GM12878 (cell line): ENCODE measurements around the gene ITPR3. TPM values are rescaled to one million over a fixed set of nuclear protein-coding genes. Genes with fewer than 3 reads are reported as not detected.

Experiments used
- ATF7 ChIP-seq: fragments of 450-650 bp; IDR thresholded peaks from 2 replicates; pipeline ENCODE4 v1.6.1; 2016; ENCODE audit warnings: low read depth, mild to moderate bottlenecking
- CBX5 ChIP-seq: sonication (generic); IDR thresholded peaks from 2 replicates; pipeline ENCODE4 v1.6.1; 2016; ENCODE audit warnings: low read depth, moderate library complexity, mild to moderate bottlenecking, inconsistent platforms
- CHD2 ChIP-seq: IDR thresholded peaks from 2 replicates; pipeline ENCODE4 v1.6.1; 2011; ENCODE audit warnings: low read depth, low read length, improper control_type of control experiment, borderline replicate concordance
- CREM ChIP-seq: IDR thresholded peaks from 2 replicates; pipeline ENCODE4 v1.6.1; 2014; ENCODE audit warnings: antibody characterized with exemption, low read depth
- DPF2 ChIP-seq: fragments of 450-650 bp; IDR thresholded peaks from 2 replicates; pipeline ENCODE4 v1.6.1; 2017; ENCODE audit warnings: mild to moderate bottlenecking
- EGR1 ChIP-seq, 2 experiments: IDR thresholded peaks; 1 replicate in 1 of 2; 2 replicates in 1 of 2; pipeline ENCODE4 v1.6.1; 2011 to 2012; ENCODE audit warnings: low read depth in 2 of 2, low read length in 2 of 2, borderline replicate concordance in 1 of 2, mild to moderate bottlenecking in 1 of 2, moderate library complexity in 1 of 2
- GATAD2B ChIP-seq: fragments of 450-650 bp; conservative IDR thresholded peaks from 2 replicates; pipeline ENCODE4 v1.6.1; 2017; ENCODE audit warnings: low read depth, mild to moderate bottlenecking, moderate library complexity
- IKZF1 ChIP-seq: fragments of 450-650 bp; conservative IDR thresholded peaks from 2 replicates; pipeline ENCODE4 v1.6.1; 2017; ENCODE audit warnings: antibody characterized with exemption, mild to moderate bottlenecking
- MTA3 ChIP-seq: IDR thresholded peaks from 2 replicates; pipeline ENCODE4 v1.6.1; 2012; ENCODE audit warnings: low read length, inconsistent platforms, borderline replicate concordance
- NBN ChIP-seq: fragments of 450-650 bp; IDR thresholded peaks from 2 replicates; pipeline ENCODE4 v1.6.1; 2016
- NRF1 ChIP-seq: conservative IDR thresholded peaks from 2 replicates; pipeline ENCODE4 v1.6.1; 2011; ENCODE audit warnings: mild to moderate bottlenecking, low read depth, low read length, improper control_type of control experiment
- PAX5 ChIP-seq: IDR thresholded peaks from 2 replicates; pipeline ENCODE4 v1.6.1; 2011; ENCODE audit warnings: low read depth, low read length, borderline replicate concordance
- RB1 ChIP-seq: fragments of 450-650 bp; formaldehyde crosslinking; IDR thresholded peaks from 2 replicates; pipeline ENCODE4 v1.6.1; 2017; ENCODE audit warnings: mild to moderate bottlenecking, borderline replicate concordance
- RUNX3 ChIP-seq: IDR thresholded peaks from 2 replicates; pipeline ENCODE4 v1.6.1; 2012; ENCODE audit warnings: low read length, inconsistent platforms
- SUPT20H ChIP-seq: IDR thresholded peaks from 2 replicates; pipeline ENCODE4 v1.6.1; 2011; ENCODE audit warnings: low read depth, mild to moderate bottlenecking, low read length, moderate library complexity, borderline replicate concordance; ENCODE audit not compliant: control insufficient read depth
- YBX1 ChIP-seq: fragments of 450-650 bp; IDR thresholded peaks from 2 replicates; pipeline ENCODE4 v1.6.1; 2016; ENCODE audit warnings: antibody characterized with exemption
- YY1 ChIP-seq: IDR thresholded peaks from 2 replicates; pipeline ENCODE4 v1.6.1; 2011; ENCODE audit warnings: low read depth, mild to moderate bottlenecking, low read length
- ZNF207 ChIP-seq: fragments of 450-650 bp; IDR thresholded peaks from 2 replicates; pipeline ENCODE4 v1.6.1; 2014; ENCODE audit warnings: antibody characterized with exemption, mild to moderate bottlenecking, borderline replicate concordance
- ZNF274 ChIP-seq: IDR thresholded peaks from one replicate; pipeline ENCODE4 v1.8.0; 2011; ENCODE audit not compliant: insufficient read length, insufficient read depth
- ZNF687 ChIP-seq: fragments of 450-650 bp; IDR thresholded peaks from 2 replicates; pipeline ENCODE4 v1.6.1; 2017; ENCODE audit warnings: mild to moderate bottlenecking, moderate library complexity
- polyA plus RNA-seq, 11 experiments: library from polyadenylated mRNA; depleted of rRNA in 4 of 11; unstranded in 6 of 11; stranded (reverse) in 5 of 11; fragments of >200 nt; fragmentation: Nextera tagmentation in 4 of 11; fragmentation: Illumina TruSeq in 1 of 11; extraction: Ambion mirVana in 4 of 11; extraction: Trizol in 1 of 11; gene quantifications; 1 replicate in 1 of 11; 2 replicates in 10 of 11; pipeline versions ENCODE4 v1.2.1 to v1.2.3, GENCODE V29; 2011 to 2016; ENCODE audit warnings: inconsistent platforms in 2 of 11, missing spikeins in 2 of 11, low read depth in 1 of 11
- total RNA-seq, 4 experiments: library from RNA; depleted of rRNA in 3 of 4; stranded (reverse); fragments of >200 nt in 3 of 4; fragmentation: Illumina TruSeq in 1 of 4; extraction: Trizol in 1 of 4; gene quantifications; 2 replicates each; pipeline versions ENCODE4 v1.2.1 to v1.2.3, GENCODE V29; 2013 to 2021
- TF ChIP-seq, protein P1 (sequence below), 3 experiments: IDR thresholded peaks in 2 of 3; conservative IDR thresholded peaks in 1 of 3; 2 replicates each; pipeline ENCODE4 v1.5.1; 2011; ENCODE audit warnings: low read depth in 3 of 3, low read length in 3 of 3, mild to moderate bottlenecking in 3 of 3, control low read depth in 2 of 3, moderate library complexity in 2 of 3, inconsistent platforms in 1 of 3, mixed read lengths in 1 of 3; ENCODE audit not compliant: control insufficient read depth in 2 of 3, insufficient read depth in 1 of 3; ENCODE audit errors: extremely low read depth in 1 of 3
- TF ChIP-seq, protein P2 (sequence below): fragments of 450-650 bp; IDR thresholded peaks from 2 replicates; pipeline ENCODE4 v1.6.1; 2016; ENCODE audit warnings: mild to moderate bottlenecking
- TF ChIP-seq, protein P3 (sequence below): fragments of 450-650 bp; IDR thresholded peaks from 2 replicates; pipeline ENCODE4 v1.6.1; 2014; ENCODE audit warnings: mild to moderate bottlenecking

ITPR3 gene
- total and polyA plus RNA-seq, 10 of the 15 experiments (the other 5 are each of a cell fraction or from before 2014, with no cell fraction given): 0.32 to 34.0 (median 11.9) TPM

DNA sequence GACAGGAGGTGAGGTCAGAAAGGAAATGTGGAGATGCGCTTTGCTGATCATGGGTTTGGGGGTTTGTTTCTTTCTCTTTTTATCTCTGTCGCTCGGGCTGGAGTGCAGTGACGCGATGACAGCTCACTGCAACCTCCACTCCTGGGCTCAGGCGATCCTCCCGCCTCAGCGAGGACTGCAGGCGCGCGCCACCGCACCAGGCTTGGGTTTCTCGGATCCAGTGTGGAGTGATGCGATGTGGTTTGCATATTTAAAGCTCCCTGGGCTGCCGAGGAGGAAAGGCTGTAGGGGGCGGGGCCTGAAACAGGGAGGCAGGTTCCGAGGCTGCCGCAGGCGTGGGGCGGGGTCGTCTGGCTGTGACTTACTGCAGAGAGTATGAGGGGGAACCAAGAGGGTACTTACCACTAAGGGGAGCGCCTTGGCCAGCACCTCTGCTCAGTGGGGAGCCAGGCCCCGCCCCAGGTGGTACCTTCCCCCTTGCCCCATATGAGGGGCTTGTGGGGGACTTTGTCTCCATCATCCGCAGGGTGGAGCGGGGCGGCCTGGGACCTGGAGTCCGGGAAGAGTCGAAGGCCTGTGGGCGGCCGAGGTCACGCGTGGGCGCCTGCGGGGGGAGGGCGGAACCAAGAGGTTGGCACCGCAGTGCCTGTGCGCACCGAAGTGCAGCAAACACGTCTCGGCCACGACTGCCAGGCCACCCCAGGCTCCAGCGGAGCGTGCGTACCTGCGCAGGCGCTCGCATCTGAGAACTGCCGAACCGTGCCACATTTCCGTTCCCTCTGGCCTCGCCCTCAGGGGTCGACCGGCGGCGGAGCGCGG, 28.3 kb upstream of the ITPR3 start (continued):
- TF ChIP-seq NRF1 (peak; percentile 56), ZNF687 (peak; percentile 87), YBX1 (no peak), IKZF1 (peak; percentile 72), SUPT20H (no peak), CREM (peak; percentile 45; the same call in 1 of the 2 replicates), ZNF274 (no peak), ZNF207 (no peak), CBX5 (peak; percentile 73; the same call in 1 of the 2 replicates), EGR1 (IDR thresholded peaks at IDR 0.05; ENCODE audit: borderline replicate concordance in 1 of 2, low read depth in 2 of 2, low read length in 2 of 2) (peak in 1 of 2 experiments; percentile 71; a peak in 2 of 3 replicates), NBN (0 out of 2 replicates have a peak, but pooled peaks have one; percentile 19), DPF2 (peak; percentile 82), ATF7 (0 out of 2 replicates have a peak, but pooled peaks have one; percentile 28), YY1 (0 out of 2 replicates have a peak, but pooled peaks have one; percentile 27), CHD2 (no peak), RUNX3 (peak; percentile 70), PAX5 (peak; percentile 97), MTA3 (peak; percentile 18; the same call in 1 of the 2 replicates), RB1 (0 out of 2 replicates have a peak, but pooled peaks have one; percentile 5), GATAD2B (peak; percentile 89)
- TF ChIP-seq, protein P1, sequence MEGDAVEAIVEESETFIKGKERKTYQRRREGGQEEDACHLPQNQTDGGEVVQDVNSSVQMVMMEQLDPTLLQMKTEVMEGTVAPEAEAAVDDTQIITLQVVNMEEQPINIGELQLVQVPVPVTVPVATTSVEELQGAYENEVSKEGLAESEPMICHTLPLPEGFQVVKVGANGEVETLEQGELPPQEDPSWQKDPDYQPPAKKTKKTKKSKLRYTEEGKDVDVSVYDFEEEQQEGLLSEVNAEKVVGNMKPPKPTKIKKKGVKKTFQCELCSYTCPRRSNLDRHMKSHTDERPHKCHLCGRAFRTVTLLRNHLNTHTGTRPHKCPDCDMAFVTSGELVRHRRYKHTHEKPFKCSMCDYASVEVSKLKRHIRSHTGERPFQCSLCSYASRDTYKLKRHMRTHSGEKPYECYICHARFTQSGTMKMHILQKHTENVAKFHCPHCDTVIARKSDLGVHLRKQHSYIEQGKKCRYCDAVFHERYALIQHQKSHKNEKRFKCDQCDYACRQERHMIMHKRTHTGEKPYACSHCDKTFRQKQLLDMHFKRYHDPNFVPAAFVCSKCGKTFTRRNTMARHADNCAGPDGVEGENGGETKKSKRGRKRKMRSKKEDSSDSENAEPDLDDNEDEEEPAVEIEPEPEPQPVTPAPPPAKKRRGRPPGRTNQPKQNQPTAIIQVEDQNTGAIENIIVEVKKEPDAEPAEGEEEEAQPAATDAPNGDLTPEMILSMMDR (IDR thresholded peaks at IDR 0.05 in 2 of 3, conservative IDR thresholded peaks at IDR 0.05 in 1 of 3; ENCODE audit: control insufficient read depth in 2 of 3, extremely low read depth in 1 of 3, insufficient read depth in 1 of 3, low read depth in 3 of 3, low read length in 3 of 3): no peak
- TF ChIP-seq, protein P2, sequence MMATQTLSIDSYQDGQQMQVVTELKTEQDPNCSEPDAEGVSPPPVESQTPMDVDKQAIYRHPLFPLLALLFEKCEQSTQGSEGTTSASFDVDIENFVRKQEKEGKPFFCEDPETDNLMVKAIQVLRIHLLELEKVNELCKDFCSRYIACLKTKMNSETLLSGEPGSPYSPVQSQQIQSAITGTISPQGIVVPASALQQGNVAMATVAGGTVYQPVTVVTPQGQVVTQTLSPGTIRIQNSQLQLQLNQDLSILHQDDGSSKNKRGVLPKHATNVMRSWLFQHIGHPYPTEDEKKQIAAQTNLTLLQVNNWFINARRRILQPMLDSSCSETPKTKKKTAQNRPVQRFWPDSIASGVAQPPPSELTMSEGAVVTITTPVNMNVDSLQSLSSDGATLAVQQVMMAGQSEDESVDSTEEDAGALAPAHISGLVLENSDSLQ: peak; percentile 65; the same call in 1 of the 2 replicates
- TF ChIP-seq, protein P3, sequence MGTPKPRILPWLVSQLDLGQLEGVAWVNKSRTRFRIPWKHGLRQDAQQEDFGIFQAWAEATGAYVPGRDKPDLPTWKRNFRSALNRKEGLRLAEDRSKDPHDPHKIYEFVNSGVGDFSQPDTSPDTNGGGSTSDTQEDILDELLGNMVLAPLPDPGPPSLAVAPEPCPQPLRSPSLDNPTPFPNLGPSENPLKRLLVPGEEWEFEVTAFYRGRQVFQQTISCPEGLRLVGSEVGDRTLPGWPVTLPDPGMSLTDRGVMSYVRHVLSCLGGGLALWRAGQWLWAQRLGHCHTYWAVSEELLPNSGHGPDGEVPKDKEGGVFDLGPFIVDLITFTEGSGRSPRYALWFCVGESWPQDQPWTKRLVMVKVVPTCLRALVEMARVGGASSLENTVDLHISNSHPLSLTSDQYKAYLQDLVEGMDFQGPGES: no peak
